NCI-H146 treated with DMSO at 0.1 percent for 48 hours (cell line): ENCODE measurements around the gene NENF.

Source experiments
- DNase-seq: peaks from one replicate; lab custom pipeline; 2025; ENCODE audit not compliant: unreplicated experiment; lab: John Stamatoyannopoulos, UW

The NENF gene

DNA sequence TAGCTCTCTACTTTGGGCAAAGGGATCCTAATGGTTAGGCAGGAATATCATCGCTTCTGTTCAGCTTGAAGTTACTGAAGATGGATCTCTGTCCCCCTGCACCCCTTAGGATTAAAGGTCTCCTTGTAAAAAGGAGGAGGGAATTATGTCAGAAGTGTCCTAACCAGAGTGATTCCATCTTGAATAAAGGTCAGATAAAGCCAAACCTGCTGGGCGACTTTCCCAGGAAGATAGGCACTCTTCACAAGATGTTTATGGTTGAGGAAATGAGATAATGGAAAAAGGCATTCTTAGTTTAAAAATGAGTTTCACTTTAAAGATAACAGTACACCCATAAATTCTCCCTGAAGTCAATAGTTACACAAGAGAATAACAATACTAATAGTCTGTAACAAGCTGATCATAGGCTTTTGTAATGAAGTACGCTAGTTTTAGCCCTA, 1.7 kb upstream of the NENF start:
- DNase-seq: no peak

GRCh38 chr1:212431644-212432043, 1.1 kb upstream of the NENF start:
- DNase-seq: no peak

GRCh38 chr1:212432272-212432660, 454 bp upstream of the NENF start:
- no peak for DNase-seq

DNA sequence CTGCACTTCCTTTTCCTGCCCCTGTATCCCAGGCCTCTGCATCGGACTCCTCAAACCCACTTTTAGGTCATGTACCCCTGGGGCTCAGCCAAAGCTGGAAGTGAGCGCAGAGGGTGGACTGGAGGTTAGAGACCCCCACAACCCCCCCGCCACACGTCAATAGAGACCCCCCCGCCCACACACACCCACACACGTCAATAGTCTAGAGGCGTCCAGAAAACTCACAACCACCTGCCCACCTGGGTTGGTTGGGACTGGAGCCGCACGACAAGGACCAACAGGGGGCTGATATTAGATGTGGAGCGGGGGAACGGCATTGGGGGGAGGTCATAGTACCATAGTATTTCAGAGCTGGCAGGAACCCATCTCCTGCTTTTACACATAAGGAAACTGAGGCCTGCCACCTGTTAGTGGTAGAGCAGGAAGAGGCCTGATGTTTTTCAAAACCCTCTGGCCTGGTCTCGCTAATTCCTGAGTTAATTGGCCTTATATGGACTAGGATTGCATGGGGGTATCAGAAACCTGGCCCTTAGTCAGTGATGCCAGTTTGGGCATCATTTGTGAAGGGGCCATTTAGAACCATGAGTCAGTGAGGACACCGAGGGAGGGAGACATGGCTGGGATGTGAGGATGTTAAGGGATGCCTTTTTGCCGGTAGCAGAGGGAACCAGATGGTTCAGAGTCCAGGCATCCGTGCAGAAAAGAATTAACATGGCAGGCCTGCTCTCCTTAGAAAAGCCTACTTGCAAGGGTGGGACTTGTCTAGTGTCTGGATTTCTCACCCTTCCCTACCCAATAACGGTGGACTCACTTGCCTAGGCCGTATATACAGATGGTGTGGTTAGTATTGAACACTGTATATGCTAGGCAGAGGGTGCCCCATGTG, 1.1 kb downstream of the NENF start:
- DNase-seq: no peak

DNA sequence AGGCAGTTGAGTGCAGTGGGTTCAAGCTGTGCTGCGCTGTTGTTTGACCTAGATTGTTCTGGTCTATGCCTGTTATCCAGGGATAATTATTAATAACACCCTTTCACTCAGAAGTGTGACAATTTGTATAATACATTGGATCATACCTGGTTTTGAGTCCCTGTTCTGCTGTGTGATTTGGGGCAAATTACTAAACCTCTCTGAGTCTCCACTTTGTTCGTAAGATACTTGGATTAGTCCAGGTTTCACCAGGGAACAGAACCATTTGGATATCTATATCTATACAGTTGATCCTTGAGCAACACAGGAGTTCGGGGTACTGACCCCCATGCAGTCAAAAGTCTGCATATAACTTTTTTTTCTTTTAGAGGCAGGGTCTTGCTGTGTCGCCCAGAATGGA, 2.3 kb downstream of the NENF start:
- no peak for DNase-seq

GRCh38 chr1:212437179-212437798, 4.6 kb downstream of the NENF start:
- no peak for DNase-seq

GRCh38 chr1:212438831-212439237, 6.1 kb downstream of the NENF start:
- no peak for DNase-seq

GRCh38 chr1:212440419-212440818, 7.7 kb downstream of the NENF start:
- no peak for DNase-seq

GRCh38 chr1:212442408-212442807, 9.7 kb downstream of the NENF start:
- no peak for DNase-seq

DNA sequence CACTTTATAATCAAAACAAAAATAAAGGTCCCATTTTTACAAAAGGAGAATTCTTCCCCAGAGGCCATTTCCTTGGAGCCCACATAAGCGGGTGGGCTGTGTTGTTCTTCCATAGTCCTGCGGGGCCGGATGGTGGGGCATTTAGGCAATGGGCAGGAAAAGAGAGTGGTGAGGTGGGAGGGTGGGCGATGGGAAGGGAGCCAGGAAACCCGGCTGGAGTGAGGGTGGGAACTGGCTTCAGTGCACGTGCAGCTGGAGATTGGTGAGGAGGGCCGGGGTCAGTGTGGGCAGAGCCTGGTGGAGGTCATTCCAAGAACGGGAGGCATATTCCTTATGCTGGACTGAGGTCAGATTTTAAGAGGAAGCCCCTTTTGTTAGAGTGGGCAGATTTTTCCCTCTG, 13.6 kb downstream of the NENF start:
- no peak for DNase-seq

- DNase-seq: no peak
Measured at GRCh38 chr1:212447478-212447877, 14.8 kb downstream of the NENF start.

DNA sequence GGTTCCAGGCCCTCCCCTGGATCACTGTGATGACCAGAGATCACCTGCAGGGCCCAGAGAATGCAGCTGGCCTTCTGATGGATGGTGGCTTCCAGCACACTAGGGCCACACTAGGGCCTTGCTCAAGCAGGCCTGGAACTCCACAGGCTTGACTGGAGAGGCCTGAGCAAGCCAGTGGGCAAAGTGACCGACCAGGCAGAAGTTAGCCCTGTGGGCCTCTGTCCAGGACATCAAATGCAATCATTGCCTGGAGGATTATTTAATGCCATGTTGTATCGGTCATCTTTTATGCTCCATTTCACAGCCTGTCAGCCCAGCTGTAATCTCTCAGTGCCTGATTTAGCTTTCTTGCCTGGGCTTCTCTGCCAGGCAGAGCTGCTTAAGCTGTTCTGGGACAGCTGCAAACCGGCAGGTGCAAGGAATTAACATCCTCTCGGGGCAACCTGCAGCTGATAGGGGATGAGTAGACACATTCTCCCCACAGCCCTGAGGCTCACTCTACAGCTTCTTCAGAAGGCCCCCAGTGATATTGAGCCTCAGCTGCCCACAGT, 17.7 kb downstream of the NENF start:
- peak; percentile 22 for DNase-seq

GRCh38 chr1:212451416-212452322, 18.9 kb downstream of the NENF start:
- DNase-seq: no peak

DNA sequence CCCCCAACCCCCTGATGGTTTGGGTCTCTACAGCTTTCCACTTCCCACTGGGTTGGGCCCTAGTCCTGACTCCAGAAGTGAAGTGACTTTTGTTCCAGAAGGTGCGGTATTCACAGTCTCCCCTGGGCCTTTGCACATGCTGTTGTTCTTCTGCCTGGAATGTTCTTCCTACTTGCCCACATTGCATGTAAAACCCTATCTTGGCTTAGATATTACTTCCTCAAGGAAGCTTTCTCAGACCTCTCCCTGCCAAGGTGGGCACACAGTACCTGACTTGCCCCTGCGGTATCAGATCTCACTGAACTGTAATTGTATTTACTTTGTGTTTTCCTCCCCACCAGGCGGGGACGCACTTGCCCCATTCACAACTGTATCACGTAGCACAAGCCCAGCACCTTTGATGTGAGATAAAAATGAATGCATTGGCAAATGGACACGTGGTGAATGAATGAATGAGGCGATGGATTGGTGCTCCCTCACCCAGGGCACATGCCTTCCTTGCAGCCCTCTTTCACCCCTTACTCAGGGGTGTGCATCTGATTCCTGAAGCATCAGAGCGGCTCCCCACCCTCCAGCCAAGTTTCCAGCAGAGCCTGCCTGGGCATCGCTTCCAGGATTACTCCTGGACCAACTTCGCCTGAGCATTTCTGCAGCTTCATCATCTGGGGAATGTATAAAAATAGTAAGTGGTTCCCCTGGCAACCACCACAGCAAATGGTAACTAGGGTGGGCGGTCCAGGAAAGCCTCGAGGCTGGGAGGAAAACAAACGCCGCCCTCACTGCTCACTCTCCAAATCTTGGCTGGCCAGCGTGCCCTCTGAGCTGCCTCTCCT, 19.8 kb downstream of the NENF start:
- DNase-seq: no peak

GRCh38 chr1:212453156-212453857, 20.6 kb downstream of the NENF start:
- no peak for DNase-seq

- DNase-seq: no peak
Measured at GRCh38 chr1:212454741-212455140, 22.0 kb downstream of the NENF start.

DNA sequence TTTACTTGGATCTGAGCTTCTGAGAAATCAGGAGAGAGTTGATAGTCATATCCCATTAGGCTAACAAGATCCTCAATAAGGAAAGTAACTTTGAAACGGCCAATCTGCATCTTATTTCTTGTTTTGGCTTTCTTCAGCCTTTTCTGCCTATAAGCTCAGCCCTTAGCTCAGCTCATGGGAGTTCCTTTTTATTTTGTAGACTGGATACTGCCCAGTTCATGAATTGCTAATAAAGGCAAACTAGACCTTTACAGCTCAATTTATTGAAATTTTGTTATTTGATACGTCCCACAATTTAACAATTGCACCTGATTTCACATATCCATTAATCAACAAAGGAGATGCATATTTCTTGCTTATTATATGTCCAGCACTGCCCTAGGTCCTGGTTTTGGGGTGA, 22.7 kb downstream of the NENF start:
- DNase-seq: no peak

GRCh38 chr1:212455803-212456528, 23.2 kb downstream of the NENF start:
- peak; percentile 29 for DNase-seq

DNA sequence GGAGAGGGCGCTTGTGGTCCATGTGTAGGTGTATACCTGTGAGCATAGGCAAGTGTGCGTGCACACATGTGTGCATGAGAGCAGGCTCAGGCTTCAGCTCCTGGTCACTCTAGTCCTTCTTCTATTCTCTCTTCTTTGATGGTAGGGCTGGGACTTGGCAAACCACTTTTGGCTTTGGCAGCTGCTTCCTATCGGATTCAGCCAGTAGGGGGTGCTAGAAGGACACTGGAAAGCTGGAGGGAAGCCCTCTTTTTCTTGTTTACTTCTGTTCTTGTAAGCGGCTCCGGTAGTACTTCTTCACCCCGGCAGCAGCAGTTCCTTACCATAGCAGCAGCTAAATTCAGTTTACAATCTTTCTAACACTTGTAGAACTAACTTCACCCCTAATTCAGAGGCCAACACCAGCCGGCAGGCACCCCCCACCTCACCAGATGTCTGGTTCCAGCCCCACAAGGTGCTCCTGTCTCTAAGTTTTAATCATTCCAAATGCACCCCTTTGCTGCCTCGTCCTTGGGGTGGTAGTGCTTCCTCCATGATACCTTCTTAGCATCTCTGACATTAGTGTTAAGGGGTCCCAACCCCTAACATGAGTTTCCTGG, 25.1 kb downstream of the NENF start:
- no peak for DNase-seq
